ENCODE measurements around the gene INSR. TPM values are rescaled to one million over a fixed set of nuclear protein-coding genes. Genes with fewer than 3 reads are reported as not detected.
A peak's percentile ranks its signal among the peaks of the same experiment; 100 is the strongest.
"Not testable (repeated sequence)": the region's sequence is repeated elsewhere in the genome, so short reads cannot be mapped to it uniquely, and the experiment has no call there.

The INSR gene
- total and polyA plus RNA-seq, 7 experiments from 2014 or later = 0.29 to 9.9 (median 2.7) TPM

DNA sequence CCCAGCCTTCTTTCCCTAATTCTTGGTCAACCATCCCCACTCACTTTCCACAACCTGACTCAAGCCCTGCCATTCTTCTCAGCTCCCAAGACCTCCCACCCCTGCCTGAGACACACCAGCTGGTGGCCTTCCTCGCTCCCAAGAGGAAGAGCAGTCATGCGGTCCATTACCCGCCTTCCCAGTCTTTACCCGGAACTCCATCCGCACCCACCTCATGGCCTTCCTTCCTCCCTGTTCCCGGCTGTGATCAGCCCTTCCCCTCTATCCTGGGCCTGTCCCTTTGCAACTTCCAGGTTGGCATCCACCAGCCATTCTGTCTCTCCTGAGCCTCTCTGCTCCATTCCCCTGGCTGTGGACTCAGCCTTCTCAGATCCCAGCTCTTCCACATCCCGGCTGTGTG is 18.6 kb upstream of the INSR start:
- Mint-ChIP-seq H3K9me3 (peaks cover 0 to 2% (median 0%) of the 10 kb centered on the region in 11 donors), H3K27me3 (no peaks in the 10 kb centered on the region), H3K4me1 (no peaks in the 10 kb centered on the region), H3K4me3 (no peak overlapping the region), H3K27ac (no peak overlapping the region), H3K36me3 (peaks cover 0 to 3% (median 0%) of the 10 kb centered on the region in 5 donors)
- no peak overlapping the region for H3K4me3 ChIP-seq (ENCODE audit: low read length)
- H3K36me3 ChIP-seq (ENCODE audit: control insufficient read depth in 2 of 3, insufficient read depth in 3 of 3, low read length in 3 of 3) = no peaks in the 10 kb centered on the region
- ATAC-seq = no peak
- no peaks in the 10 kb centered on the region for H3K9me3 ChIP-seq (ENCODE audit: control insufficient read depth in 2 of 3, low read length in 3 of 3)
- CTCF ChIA-PET = no interaction called here
- no peaks in the 10 kb centered on the region for H3K4me1 ChIP-seq (ENCODE audit: control insufficient read depth in 2 of 2, insufficient read depth in 2 of 2, low read length in 2 of 2)
- no peak overlapping the region for H3K27ac ChIP-seq (ENCODE audit: low read depth, low read length)
- H3K27me3 ChIP-seq (ENCODE audit: control insufficient read depth in 2 of 2, insufficient read depth in 2 of 2, low read length in 2 of 2) = no peaks in the 10 kb centered on the region
- intact Hi-C loops (cut with micrococcal nuclease) = no loop called here
- no peak for DNase-seq
- POLR2A ChIA-PET = no interaction called here

DNA sequence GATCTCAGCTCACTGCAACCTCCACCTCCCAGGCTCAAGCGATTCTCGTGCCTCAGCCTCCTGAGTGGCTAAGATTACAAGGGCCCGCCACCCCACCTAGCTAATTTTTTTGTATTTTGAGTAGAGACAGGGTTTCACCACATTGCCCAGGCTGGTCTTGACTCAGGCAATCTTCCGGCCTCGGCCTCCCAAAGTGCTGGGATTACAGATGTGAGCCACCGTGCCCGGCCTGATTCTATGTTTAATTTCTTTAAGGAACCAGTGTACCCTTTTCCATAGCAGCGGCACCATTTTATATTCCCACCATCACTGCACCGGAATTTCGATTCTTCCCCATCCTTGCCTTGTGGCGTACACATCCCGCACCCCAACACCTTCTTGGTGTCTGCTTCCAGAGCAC is 17.7 kb upstream of the INSR start:
- Histone ChIP-seq H3K4me1 (ENCODE audit: control insufficient read depth in 2 of 2, insufficient read depth in 2 of 2, low read length in 2 of 2) (no peaks in the 10 kb centered on the region), H3K27ac (ENCODE audit: low read depth, low read length) (no peak overlapping the region), H3K4me3 (ENCODE audit: low read length) (no peak overlapping the region), H3K36me3 (ENCODE audit: control insufficient read depth in 2 of 3, insufficient read depth in 3 of 3, low read length in 3 of 3) (no peaks in the 10 kb centered on the region), H3K27me3 (ENCODE audit: control insufficient read depth in 2 of 2, insufficient read depth in 2 of 2, low read length in 2 of 2) (no peaks in the 10 kb centered on the region), H3K9me3 (ENCODE audit: control insufficient read depth in 2 of 3, low read length in 3 of 3) (no peaks in the 10 kb centered on the region)
- no peak for DNase-seq
- H3K27me3 Mint-ChIP-seq = no peaks in the 10 kb centered on the region
- H3K4me3 Mint-ChIP-seq = no peak overlapping the region
- intact Hi-C loops (cut with micrococcal nuclease) = no loop called here
- H3K9me3 Mint-ChIP-seq = no peaks in the 10 kb centered on the region
- peaks cover 0 to 3% (median 0%) of the 10 kb centered on the region in 5 donors for H3K36me3 Mint-ChIP-seq
- ATAC-seq = no peak
- ChIA-PET CTCF (no interaction called here), POLR2A (no interaction called here)
- no peaks in the 10 kb centered on the region for H3K4me1 Mint-ChIP-seq
- no peak overlapping the region for H3K27ac Mint-ChIP-seq

- POLR2A ChIA-PET; H3K4me1 Mint-ChIP-seq; H3K4me3 Mint-ChIP-seq; H3K9me3 ChIP-seq (ENCODE audit: control insufficient read depth in 2 of 3, low read length in 3 of 3); H3K36me3 Mint-ChIP-seq; H3K4me3 ChIP-seq (ENCODE audit: low read length); H3K36me3 ChIP-seq (ENCODE audit: control insufficient read depth in 2 of 3, insufficient read depth in 3 of 3, low read length in 3 of 3); DNase-seq; intact Hi-C loops (cut with micrococcal nuclease); H3K9me3 Mint-ChIP-seq; H3K27ac Mint-ChIP-seq; H3K4me1 ChIP-seq (ENCODE audit: control insufficient read depth in 2 of 2, insufficient read depth in 2 of 2, low read length in 2 of 2); H3K27me3 ChIP-seq (ENCODE audit: control insufficient read depth in 2 of 2, insufficient read depth in 2 of 2, low read length in 2 of 2); H3K27ac ChIP-seq (ENCODE audit: low read depth, low read length); H3K27me3 Mint-ChIP-seq; ATAC-seq; CTCF ChIA-PET: not testable (repeated sequence)
Measured at GRCh38 chr19:7308327-7308726, 14.1 kb upstream of the INSR start.

- DNase-seq = no peak
- no peaks in the 10 kb centered on the region for H3K27me3 Mint-ChIP-seq
- ATAC-seq = no peak
- no peaks in the 10 kb centered on the region for H3K27me3 ChIP-seq (ENCODE audit: control insufficient read depth in 2 of 2, insufficient read depth in 2 of 2, low read length in 2 of 2)
- no peaks in the 10 kb centered on the region for H3K4me1 ChIP-seq (ENCODE audit: control insufficient read depth in 2 of 2, insufficient read depth in 2 of 2, low read length in 2 of 2)
- H3K36me3 ChIP-seq (ENCODE audit: control insufficient read depth in 2 of 3, insufficient read depth in 3 of 3, low read length in 3 of 3) = no peaks in the 10 kb centered on the region
- ChIA-PET CTCF (no interaction called here), POLR2A (no interaction called here)
- no peak overlapping the region for H3K27ac ChIP-seq (ENCODE audit: low read depth, low read length)
- H3K4me3 Mint-ChIP-seq = no peak overlapping the region
- H3K27ac Mint-ChIP-seq = no peak overlapping the region
- H3K4me3 ChIP-seq (ENCODE audit: low read length) = no peak overlapping the region
- H3K4me1 Mint-ChIP-seq = peaks cover 0 to 4% (median 0%) of the 10 kb centered on the region in 7 donors
- no peaks in the 10 kb centered on the region for H3K36me3 Mint-ChIP-seq
- intact Hi-C loops (cut with micrococcal nuclease) = no loop called here
- no peaks in the 10 kb centered on the region for H3K9me3 ChIP-seq (ENCODE audit: control insufficient read depth in 2 of 3, low read length in 3 of 3)
- H3K9me3 Mint-ChIP-seq = no peaks in the 10 kb centered on the region
Measured at GRCh38 chr19:7307590-7308218, 13.5 kb upstream of the INSR start.

- H3K36me3 ChIP-seq (ENCODE audit: control insufficient read depth in 2 of 3, insufficient read depth in 3 of 3, low read length in 3 of 3) = no peaks in the 10 kb centered on the region
- intact Hi-C loops (cut with micrococcal nuclease) = no loop called here
- Mint-ChIP-seq H3K9me3 (no peaks in the 10 kb centered on the region), H3K27me3 (peaks cover 0 to 10% (median 4%) of the 10 kb centered on the region in 5 donors), H3K36me3 (no peaks in the 10 kb centered on the region), H3K4me1 (peaks cover 0 to 4% (median 0%) of the 10 kb centered on the region in 7 donors), H3K27ac (no peak overlapping the region), H3K4me3 (no peak overlapping the region)
- H3K4me1 ChIP-seq (ENCODE audit: control insufficient read depth in 2 of 2, insufficient read depth in 2 of 2, low read length in 2 of 2) = no peaks in the 10 kb centered on the region
- no peak for ATAC-seq
- no peak for DNase-seq
- H3K4me3 ChIP-seq (ENCODE audit: low read length) = no peak overlapping the region
- no peak overlapping the region for H3K27ac ChIP-seq (ENCODE audit: low read depth, low read length)
- peaks cover 0 to 4% of the 10 kb centered on the region in 2 donors for H3K27me3 ChIP-seq (ENCODE audit: control insufficient read depth in 2 of 2, insufficient read depth in 2 of 2, low read length in 2 of 2)
- ChIA-PET POLR2A (no interaction called here), CTCF (no interaction called here)
- H3K9me3 ChIP-seq (ENCODE audit: control insufficient read depth in 2 of 3, low read length in 3 of 3) = no peaks in the 10 kb centered on the region
Measured at GRCh38 chr19:7304200-7304599, 10.0 kb upstream of the INSR start.

- Histone ChIP-seq H3K27ac (ENCODE audit: low read depth, low read length) (no peak overlapping the region), H3K4me3 (ENCODE audit: low read length) (no peak overlapping the region), H3K27me3 (ENCODE audit: control insufficient read depth in 2 of 2, insufficient read depth in 2 of 2, low read length in 2 of 2) (peaks cover 0 to 4% of the 10 kb centered on the region in 2 donors), H3K36me3 (ENCODE audit: control insufficient read depth in 2 of 3, insufficient read depth in 3 of 3, low read length in 3 of 3) (no peaks in the 10 kb centered on the region), H3K9me3 (ENCODE audit: control insufficient read depth in 2 of 3, low read length in 3 of 3) (no peaks in the 10 kb centered on the region), H3K4me1 (ENCODE audit: control insufficient read depth in 2 of 2, insufficient read depth in 2 of 2, low read length in 2 of 2) (no peaks in the 10 kb centered on the region)
- Mint-ChIP-seq H3K36me3 (no peaks in the 10 kb centered on the region), H3K27ac (no peak overlapping the region), H3K27me3 (peaks cover 0 to 11% (median 4%) of the 10 kb centered on the region in 5 donors), H3K9me3 (no peaks in the 10 kb centered on the region), H3K4me1 (peaks cover 0 to 4% (median 0%) of the 10 kb centered on the region in 7 donors), H3K4me3 (no peak overlapping the region)
- ChIA-PET POLR2A (no interaction called here), CTCF (no interaction called here)
- DNase-seq (no peak), ATAC-seq (no peak)
- intact Hi-C loops (cut with micrococcal nuclease) = no loop called here
Measured at GRCh38 chr19:7303470-7303869, 9.3 kb upstream of the INSR start.

DNA sequence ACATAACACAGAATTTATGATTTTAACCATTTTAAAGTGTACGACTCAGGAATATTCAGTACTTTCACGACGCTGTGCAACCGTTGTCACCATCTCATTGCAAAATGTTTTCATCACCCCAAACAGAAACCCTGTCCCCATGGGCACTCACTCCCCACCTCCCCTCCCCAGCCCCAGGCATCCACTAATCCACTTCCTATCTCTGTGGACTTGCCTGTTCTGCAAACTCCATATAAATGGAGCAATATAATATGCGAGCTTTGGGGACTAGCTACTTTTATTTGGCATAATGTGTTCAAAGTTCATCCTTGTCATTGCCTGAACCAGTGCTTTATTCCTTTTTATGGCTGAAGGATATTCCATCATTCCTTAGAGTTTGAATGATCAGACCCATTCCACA is 7.3 kb upstream of the INSR start:
- Mint-ChIP-seq H3K27me3 (peaks cover 3 to 22% (median 12%) of the 10 kb centered on the region in 5 donors), H3K36me3 (no peaks in the 10 kb centered on the region), H3K4me1 (peaks cover 0 to 4% (median 0%) of the 10 kb centered on the region in 7 donors), H3K27ac (peak overlapping the region in 1 of 9 donors; percentile 20), H3K4me3 (no peak overlapping the region), H3K9me3 (no peaks in the 10 kb centered on the region)
- Histone ChIP-seq H3K27ac (ENCODE audit: low read depth, low read length) (no peak overlapping the region), H3K36me3 (ENCODE audit: control insufficient read depth in 2 of 3, insufficient read depth in 3 of 3, low read length in 3 of 3) (no peaks in the 10 kb centered on the region), H3K9me3 (ENCODE audit: control insufficient read depth in 2 of 3, low read length in 3 of 3) (no peaks in the 10 kb centered on the region), H3K27me3 (ENCODE audit: control insufficient read depth in 2 of 2, insufficient read depth in 2 of 2, low read length in 2 of 2) (peaks cover 0 to 4% of the 10 kb centered on the region in 2 donors), H3K4me1 (ENCODE audit: control insufficient read depth in 2 of 2, insufficient read depth in 2 of 2, low read length in 2 of 2) (no peaks in the 10 kb centered on the region), H3K4me3 (ENCODE audit: low read length) (no peak overlapping the region)
- ChIA-PET POLR2A (no interaction called here), CTCF (interaction anchor here (0.9 kb wide), 1 partner anchor 152 kb away, joined by 3 read pairs; no protein-coding TSS in a partner anchor)
- ATAC-seq = no peak
- DNase-seq = no peak
- intact Hi-C loops (cut with micrococcal nuclease) = no loop called here

Measured in naive thymus-derived CD4-positive, alpha-beta T cell (primary cell).